Adrenal gland (tissue), 12 donors: ENCODE data around the gene PDCD7. TPM values are rescaled to one million over a fixed set of nuclear protein-coding genes. Genes with fewer than 3 reads are reported as not detected.
A peak's percentile ranks its signal among the peaks of the same experiment; 100 is the strongest.

Experiments
- DNase-seq, 7 donors: peaks; one replicate each; pipeline ENCODE4 v3.0.0-alpha.2; 2019 to 2020
- H3K27ac ChIP-seq, 5 donors: fragments of 200-600 bp; sonication (generic) in 4 of 5; 1 replicate in 3 of 5; 2 replicates in 2 of 5; pipeline versions ENCODE4 v1.5.1 to v1.8.0; 2016 to 2020; ENCODE audit warnings: mild to moderate bottlenecking in 1 of 5
- H3K27me3 ChIP-seq: fragments of 200-600 bp; 2 replicates; pipeline ENCODE4 v1.8.0; 2021
- H3K36me3 ChIP-seq, 2 donors: fragments of 200-600 bp; replicated peaks in 1 of 2; 1 replicate in 1 of 2; 2 replicates in 1 of 2; pipeline versions ENCODE4 v1.5.1 to v1.8.0; 2018 to 2022
- H3K4me1 ChIP-seq, 2 donors: fragments of 200-600 bp; replicated peaks in 1 of 2; 1 replicate in 1 of 2; 2 replicates in 1 of 2; pipeline versions ENCODE4 v1.5.1 to v1.8.0; 2018 to 2021
- H3K4me3 ChIP-seq, 4 donors: fragments of 200-600 bp; sonication (generic) in 3 of 4; one replicate each; pipeline ENCODE4 v1.5.1; 2016 to 2018
- H3K9me3 ChIP-seq, 3 donors: fragments of 200-600 bp; sonication (generic) in 1 of 3; replicated peaks in 1 of 3; 1 replicate in 2 of 3; 2 replicates in 1 of 3; pipeline versions ENCODE4 v1.5.1 to v1.8.0; 2016 to 2021
- WGBS, 4 donors: extraction: QIAGEN DNeasy Blood & Tissue Kit in 2 of 4; methylation state at CpG; one replicate each; pipeline versions ENCODE4 v1.1.5 to v1.1.7; 2013 to 2017; 5-methylcytosine and 5-hydroxymethylcytosine counted together
- intact Hi-C, 2 donors: fragments of 100-400 bp; cut with DNase I; formaldehyde crosslinking; loops; one replicate each; pipeline versions ENCODE4 v1.14.1 to v1.15.0; 2022 to 2023
- polyA plus RNA-seq, 3 donors: library from polyadenylated mRNA; stranded (reverse); fragments of 200-250 nt in 2 of 3; fragments of 350-450 nt in 1 of 3; fragmentation: Illumina TruSeq in 1 of 3; extraction: RNeasy Lipid Tissue Mini Kit (QIAGEN cat#74804) in 1 of 3; gene quantifications; one replicate each; pipeline ENCODE4 v1.2.3, GENCODE V29; 2013 to 2014
- small RNA-seq, 2 donors: library from RNA; depleted of rRNA; stranded (forward); fragments of <200 nt; gene quantifications; one replicate each; pipeline ENCODE3, GENCODE V24; 2016
- total RNA-seq, 9 donors: library from RNA; depleted of rRNA in 4 of 9; stranded (reverse); fragments of >200 nt in 4 of 9; fragments of 120-200 nt in 1 of 9; fragmentation: NEBNext Ultra II Directional in 1 of 9; extraction: Animal tissue kit (Norgen Biotek cat#: 25700) in 1 of 9; gene quantifications; one replicate each; pipeline versions ENCODE4 v1.1.0 to v1.2.4, GENCODE V29; 2013 to 2023
- TF ChIP-seq, protein P1 (sequence below), 6 experiments: fragments of 450-650 bp in 4 of 6; fragments of 200-600 bp in 2 of 6; sonication (generic) in 1 of 6; IDR thresholded peaks; 1 replicate in 5 of 6; 2 replicates in 1 of 6; pipeline versions ENCODE4 v1.5.1 to v1.8.0; 2016 to 2021; ENCODE audit warnings: antibody characterized with exemption in 6 of 6, mild to moderate bottlenecking in 2 of 6, moderate library complexity in 1 of 6
- donor health status: healthy with polysubstance abuse.
- donor health status: Bipolar disorder and iron deficiency.
- donor health status: DM: yes; HTN: yes; CAD: no.
- donor health status: DM: no; HTN: no; CAD: no.
- donor health status: DM: no; HTN: no; CAD: no.
- donor health status: DM: yes; HTN: yes; CAD: no.

Gene PDCD7
- total and polyA plus RNA-seq, 12 donors: 9.8 to 121 (median 18.9) TPM

DNA sequence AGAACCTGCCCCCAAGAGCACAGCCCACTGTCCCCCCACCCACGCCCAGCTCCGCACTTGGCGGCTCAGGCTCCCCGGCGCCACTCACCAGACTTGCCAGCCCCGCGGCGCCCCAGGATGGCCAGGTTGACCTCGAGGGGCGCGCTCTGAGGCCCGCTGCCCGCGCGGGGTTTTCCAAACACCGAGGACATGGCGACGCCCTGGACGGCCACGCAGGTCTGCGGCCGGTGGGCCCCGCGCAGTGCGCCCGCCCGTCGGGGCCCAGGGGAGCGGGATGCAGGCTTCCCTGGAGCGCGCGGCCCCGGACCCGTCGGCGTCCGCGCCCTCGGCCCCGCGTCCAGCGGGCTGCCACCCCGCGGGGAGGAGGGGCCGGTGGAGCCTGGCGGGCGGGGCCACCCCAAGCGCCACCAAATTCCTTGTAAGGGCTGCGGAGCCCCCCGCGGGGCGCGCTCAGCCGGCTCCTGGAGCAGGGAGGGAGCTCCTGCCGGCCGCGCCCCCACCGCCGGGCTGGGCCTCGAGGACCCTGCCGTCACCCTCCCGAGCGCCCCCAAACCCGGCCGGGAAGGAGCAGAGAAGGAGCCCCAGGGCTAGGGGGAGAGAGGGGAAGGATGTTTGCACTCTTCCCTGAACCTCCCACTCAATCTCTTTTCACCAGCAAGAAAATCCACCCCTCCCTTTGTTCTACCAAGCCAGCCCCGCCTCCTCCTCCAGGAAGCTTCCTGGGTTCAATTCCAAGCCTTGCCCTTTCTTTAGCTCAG lies 65.8 kb downstream of the PDCD7 start, which contains the start of gene RASL12:
RASL12 (minus strand) TSS at position 347 of the 758 bp plus-strand sequence; CDS start at position 191, 156 bp downstream.
- Histone ChIP-seq H3K27ac (peak within 1 kb of the TSS in 2 of 5 donors; percentile 49 to 64), H3K4me3 (peak within 1 kb of the TSS in 1 of 4 donors; percentile 56), H3K27me3 (peaks cover 25% of the 10 kb centered on the region), H3K9me3 (no peaks in the 10 kb centered on the region), H3K36me3 (no peaks in the 10 kb centered on the region), H3K4me1 (peaks cover 0 to 14% of the 10 kb centered on the region in 2 donors)
- WGBS, 4 donors: 8 to 66% (median 11%) methylated on average over 3 to 66 of the region's 66 CpGs
- intact Hi-C loops: no loop called here
- TF ChIP-seq, protein P1, sequence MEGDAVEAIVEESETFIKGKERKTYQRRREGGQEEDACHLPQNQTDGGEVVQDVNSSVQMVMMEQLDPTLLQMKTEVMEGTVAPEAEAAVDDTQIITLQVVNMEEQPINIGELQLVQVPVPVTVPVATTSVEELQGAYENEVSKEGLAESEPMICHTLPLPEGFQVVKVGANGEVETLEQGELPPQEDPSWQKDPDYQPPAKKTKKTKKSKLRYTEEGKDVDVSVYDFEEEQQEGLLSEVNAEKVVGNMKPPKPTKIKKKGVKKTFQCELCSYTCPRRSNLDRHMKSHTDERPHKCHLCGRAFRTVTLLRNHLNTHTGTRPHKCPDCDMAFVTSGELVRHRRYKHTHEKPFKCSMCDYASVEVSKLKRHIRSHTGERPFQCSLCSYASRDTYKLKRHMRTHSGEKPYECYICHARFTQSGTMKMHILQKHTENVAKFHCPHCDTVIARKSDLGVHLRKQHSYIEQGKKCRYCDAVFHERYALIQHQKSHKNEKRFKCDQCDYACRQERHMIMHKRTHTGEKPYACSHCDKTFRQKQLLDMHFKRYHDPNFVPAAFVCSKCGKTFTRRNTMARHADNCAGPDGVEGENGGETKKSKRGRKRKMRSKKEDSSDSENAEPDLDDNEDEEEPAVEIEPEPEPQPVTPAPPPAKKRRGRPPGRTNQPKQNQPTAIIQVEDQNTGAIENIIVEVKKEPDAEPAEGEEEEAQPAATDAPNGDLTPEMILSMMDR (IDR thresholded peaks at IDR 0.05): no peak
- no peak for DNase-seq

Small RNAs within 50 kb of the gene (small RNA-seq; reads per million reads assigned to genes)
- 0 reads per million in 2 donors for gene AC013553.1

Other genes with a start within 250 kb of the PDCD7 start
- 10 to 100 TPM in 8 of 9 donors, 1 to 10 TPM in 1; 7.0 to 41.7 (median 31.2) TPM for gene ANKDD1A, start 221.9 kb downstream of the PDCD7 start, total RNA-seq
- gene ANKDD1A, start 221.9 kb downstream of the PDCD7 start, polyA plus RNA-seq: 10 to 100 TPM; 13.0 to 29.7 (median 23.0) TPM
- 100 to 1,000 TPM in 3 of 9 donors, 10 to 100 TPM in 6; 67.7 to 121 (median 93.4) TPM for gene SPG21, start 143.9 kb downstream of the PDCD7 start, total RNA-seq
- 10 to 100 TPM; 51.1 to 89.5 (median 58.4) TPM for gene SPG21, start 143.9 kb downstream of the PDCD7 start, polyA plus RNA-seq
- 10 to 100 TPM; 14.8 to 42.8 (median 17.8) TPM for gene MTFMT, start 104.2 kb downstream of the PDCD7 start, total RNA-seq
- 10 to 100 TPM in 1 of 3 donors, 1 to 10 TPM in 2; 5.2 to 11.2 (median 6.4) TPM for gene MTFMT, start 104.2 kb downstream of the PDCD7 start, polyA plus RNA-seq
- 1 to 10 TPM in 1 of 9 donors, under 1 TPM in 5, not detected in 3; 0.32 to 2.6 (median 0.62) TPM for gene SLC51B, start 88.4 kb downstream of the PDCD7 start, total RNA-seq
- gene SLC51B, start 88.4 kb downstream of the PDCD7 start, polyA plus RNA-seq: 1 to 10 TPM in 2 of 3 donors, under 1 TPM in 1; 0.40 to 3.1 (median 1.5) TPM
- 1 to 10 TPM; 1.3 to 9.2 (median 2.7) TPM for gene RASL12, start 65.8 kb downstream of the PDCD7 start, total RNA-seq
- gene RASL12, start 65.8 kb downstream of the PDCD7 start, polyA plus RNA-seq: 1 to 10 TPM; 1.4 to 7.0 (median 4.3) TPM
- not detected for gene KBTBD13, start 57.1 kb downstream of the PDCD7 start, total RNA-seq
- not detected for gene KBTBD13, start 57.1 kb downstream of the PDCD7 start, polyA plus RNA-seq
- gene UBAP1L, start 18.6 kb downstream of the PDCD7 start, total RNA-seq: 1 to 10 TPM in 7 of 9 donors, under 1 TPM in 2; 0.48 to 5.6 (median 2.9) TPM
- gene UBAP1L, start 18.6 kb downstream of the PDCD7 start, polyA plus RNA-seq: 10 to 100 TPM in 1 of 3 donors, 1 to 10 TPM in 2; 1.1 to 34.9 (median 5.7) TPM
- gene CLPX, start 51.5 kb upstream of the PDCD7 start, total RNA-seq: 10 to 100 TPM; 34.3 to 70.7 (median 50.1) TPM
- gene CLPX, start 51.5 kb upstream of the PDCD7 start, polyA plus RNA-seq: 10 to 100 TPM; 10.4 to 69.1 (median 11.3) TPM
- 1 to 10 TPM in 4 of 9 donors, under 1 TPM in 5; 0.39 to 2.7 (median 0.96) TPM for gene CILP, start 77.7 kb upstream of the PDCD7 start, total RNA-seq
- gene CILP, start 77.7 kb upstream of the PDCD7 start, polyA plus RNA-seq: 1 to 10 TPM in 1 of 3 donors, under 1 TPM in 2; 0.68 to 1.4 (median 0.97) TPM
- 10 to 100 TPM in 8 of 9 donors, 1 to 10 TPM in 1; 9.9 to 18.1 (median 15.0) TPM for gene PARP16, start 153.1 kb upstream of the PDCD7 start, total RNA-seq
- gene PARP16, start 153.1 kb upstream of the PDCD7 start, polyA plus RNA-seq: 10 to 100 TPM in 1 of 3 donors, 1 to 10 TPM in 2; 7.8 to 15.3 (median 8.6) TPM
- gene RNU5A-1, start 162.2 kb upstream of the PDCD7 start, total RNA-seq: 100 to 1,000 TPM in 1 of 9 donors, not detected in 8; 428 TPM
- not detected for gene RNU5A-1, start 162.2 kb upstream of the PDCD7 start, polyA plus RNA-seq
- gene RNU5B-1, start 170.9 kb upstream of the PDCD7 start, total RNA-seq: 1,000 to 10,000 TPM in 1 of 9 donors, 10 to 100 TPM in 2, not detected in 6; 27.3 to 1,349 (median 29.8) TPM
- not detected for gene RNU5B-1, start 170.9 kb upstream of the PDCD7 start, polyA plus RNA-seq
- under 1 TPM in 3 of 9 donors, not detected in 6; 0.27 to 0.39 (median 0.29) TPM for gene IGDCC3, start 244.2 kb upstream of the PDCD7 start, total RNA-seq
- under 1 TPM in 2 of 3 donors, not detected in 1; 0.13 to 0.32 TPM for gene IGDCC3, start 244.2 kb upstream of the PDCD7 start, polyA plus RNA-seq